H9 (cell line): ENCODE measurements around the gene SUN1. TPM values are rescaled to one million over a fixed set of nuclear protein-coding genes. Genes with fewer than 3 reads are reported as not detected.

ENCODE experiments used
- DNase-seq: peaks from one replicate; pipeline ENCODE4 v3.0.0-alpha.2; 2017
- H2AFZ ChIP-seq: one replicate; pipeline ENCODE4 v1.6.1; 2013; ENCODE audit warnings: mild to moderate bottlenecking, low read length, control low read depth, moderate library complexity
- H2AK5ac ChIP-seq: 2 replicates; pipeline ENCODE4 v1.6.1; 2013; ENCODE audit warnings: low read length, control low read depth, mixed read lengths; ENCODE audit not compliant: insufficient read length
- H2BK120ac ChIP-seq: one replicate; pipeline ENCODE4 v1.6.1; 2013; ENCODE audit warnings: low read depth, mild to moderate bottlenecking, low read length, control low read depth, inconsistent platforms; ENCODE audit not compliant: poor library complexity, severe bottlenecking
- H2BK12ac ChIP-seq: 2 replicates; pipeline ENCODE4 v1.6.1; 2013; ENCODE audit warnings: low read length, control low read depth, mixed read lengths, low read depth; ENCODE audit not compliant: insufficient read length
- H2BK15ac ChIP-seq: 2 replicates; pipeline ENCODE4 v1.6.1; 2013; ENCODE audit warnings: low read depth, low read length, control low read depth
- H2BK20ac ChIP-seq: one replicate; pipeline ENCODE4 v1.6.1; 2013; ENCODE audit warnings: low read depth, mild to moderate bottlenecking, low read length, control low read depth, inconsistent platforms; ENCODE audit not compliant: poor library complexity, severe bottlenecking
- H2BK5ac ChIP-seq: 2 replicates; pipeline ENCODE4 v1.6.1; 2013; ENCODE audit warnings: low read length, control low read depth, mixed read lengths; ENCODE audit not compliant: insufficient read length
- H3K14ac ChIP-seq: 2 replicates; pipeline ENCODE4 v1.6.1; 2013; ENCODE audit warnings: low read length, control low read depth; ENCODE audit not compliant: insufficient read depth
- H3K18ac ChIP-seq: 2 replicates; pipeline ENCODE4 v1.6.1; 2013; ENCODE audit warnings: low read depth, mild to moderate bottlenecking, mixed read lengths, low read length, control low read depth; ENCODE audit not compliant: insufficient read length
- H3K23ac ChIP-seq: 2 replicates; pipeline ENCODE4 v1.6.1; 2013; ENCODE audit warnings: low read length, control low read depth, mixed read lengths, low read depth; ENCODE audit not compliant: insufficient read length
- H3K23me2 ChIP-seq: 2 replicates; pipeline ENCODE4 v1.6.1; 2013; ENCODE audit warnings: low read depth, mild to moderate bottlenecking, mixed read lengths, low read length, control low read depth; ENCODE audit not compliant: insufficient read length, poor library complexity, severe bottlenecking
- H3K27ac ChIP-seq: 2 replicates; pipeline ENCODE4 v1.5.1; 2013; ENCODE audit warnings: low read length, control low read depth, mixed read lengths, low read depth; ENCODE audit not compliant: insufficient read length
- H3K27me3 ChIP-seq: 2 replicates; pipeline ENCODE4 v1.6.1; 2013; ENCODE audit warnings: low read length, control low read depth, inconsistent platforms; ENCODE audit not compliant: insufficient read depth
- H3K4ac ChIP-seq: 2 replicates; pipeline ENCODE4 v1.6.1; 2013; ENCODE audit warnings: low read depth, mild to moderate bottlenecking, control low read depth, inconsistent platforms, low read length, moderate library complexity
- H3K4me1 ChIP-seq: 2 replicates; pipeline ENCODE4 v1.6.1; 2013; ENCODE audit warnings: low read length, control low read depth, inconsistent platforms; ENCODE audit not compliant: insufficient read depth
- H3K4me2 ChIP-seq: 2 replicates; pipeline ENCODE4 v1.6.1; 2013; ENCODE audit warnings: low read length, control low read depth, mixed read lengths; ENCODE audit not compliant: insufficient read length, insufficient read depth
- H3K56ac ChIP-seq: 2 replicates; pipeline ENCODE4 v1.6.1; 2013; ENCODE audit warnings: low read depth, mild to moderate bottlenecking, mixed read lengths, low read length, control low read depth; ENCODE audit not compliant: insufficient read length
- H3K79me1 ChIP-seq: 2 replicates; pipeline ENCODE4 v1.6.1; 2013; ENCODE audit warnings: low read depth, mild to moderate bottlenecking, moderate library complexity, low read length, control low read depth, inconsistent platforms; ENCODE audit not compliant: insufficient read depth, poor library complexity, severe bottlenecking
- H3K79me2 ChIP-seq: 2 replicates; pipeline ENCODE4 v1.6.1; 2013; ENCODE audit warnings: low read length, control low read depth, inconsistent platforms; ENCODE audit not compliant: insufficient read depth
- H3K9ac ChIP-seq: 2 replicates; pipeline ENCODE4 v1.6.1; 2013; ENCODE audit warnings: low read length, control low read depth, mixed read lengths; ENCODE audit not compliant: insufficient read length; ENCODE audit errors: extremely low read depth
- H3K9me3 ChIP-seq: one replicate; pipeline ENCODE4 v1.6.1; 2013; ENCODE audit warnings: low read depth, low read length, inconsistent platforms; ENCODE audit not compliant: control insufficient read depth
- H3T11ph ChIP-seq: one replicate; pipeline ENCODE4 v1.6.1; 2013; ENCODE audit warnings: mild to moderate bottlenecking, low read length, control low read depth, inconsistent platforms
- H4K20me1 ChIP-seq: one replicate; pipeline ENCODE4 v1.6.1; 2013; ENCODE audit not compliant: control insufficient read depth, insufficient read length, insufficient read depth
- H4K5ac ChIP-seq: 2 replicates; pipeline ENCODE4 v1.6.1; 2013; ENCODE audit warnings: low read depth, mild to moderate bottlenecking, mixed read lengths, low read length, control low read depth; ENCODE audit not compliant: insufficient read length
- H4K8ac ChIP-seq: replicated peaks from 2 replicates; pipeline ENCODE4 v1.6.1; 2013; ENCODE audit warnings: low read length, control low read depth, mixed read lengths, low read depth; ENCODE audit not compliant: insufficient read length
- H4K91ac ChIP-seq: 2 replicates; pipeline ENCODE4 v1.6.1; 2013; ENCODE audit warnings: low read depth, mild to moderate bottlenecking, moderate library complexity, mixed read lengths, low read length, control low read depth; ENCODE audit not compliant: insufficient read length
- H3K27ac Mint-ChIP-seq, 3 experiments: 2 replicates in 2 of 3; 3 replicates in 1 of 3; pipeline ENCODE4 v1.8.0; 2020 to 2021; ENCODE audit warnings: mixed read lengths in 3 of 3, mild to moderate bottlenecking in 1 of 3, moderate library complexity in 1 of 3
- H3K27me3 Mint-ChIP-seq: 2 replicates; pipeline ENCODE4 v1.8.0; 2021; ENCODE audit warnings: low read depth, mild to moderate bottlenecking, moderate library complexity, mixed read lengths
- H3K36me3 Mint-ChIP-seq, 3 experiments: 2 replicates in 2 of 3; 3 replicates in 1 of 3; pipeline ENCODE4 v1.8.0; 2020 to 2021; ENCODE audit warnings: low read depth in 3 of 3, mixed read lengths in 3 of 3; ENCODE audit not compliant: insufficient read depth in 1 of 3
- H3K4me1 Mint-ChIP-seq, 2 experiments: 2 replicates each; pipeline ENCODE4 v1.8.0; 2020; ENCODE audit warnings: mixed read lengths in 2 of 2
- H3K4me3 Mint-ChIP-seq, 2 experiments: 2 replicates in 1 of 2; 3 replicates in 1 of 2; pipeline ENCODE4 v1.8.0; 2020 to 2021; ENCODE audit warnings: mild to moderate bottlenecking in 2 of 2, mixed read lengths in 2 of 2, moderate library complexity in 1 of 2
- H3K9me3 Mint-ChIP-seq, 2 experiments: 2 replicates in 1 of 2; 3 replicates in 1 of 2; pipeline ENCODE4 v1.8.0; 2020; ENCODE audit warnings: mild to moderate bottlenecking in 2 of 2, mixed read lengths in 2 of 2, moderate library complexity in 1 of 2
- WGBS: extraction: QIAGEN DNeasy Blood & Tissue Kit; methylation state at CpG from one replicate; pipeline ENCODE4 v1.1.7; 2013; ENCODE audit warnings: missing lambda C conversion rate, low lambda C conversion rate, mixed read lengths; ENCODE audit not compliant: insufficient read length; ENCODE audit errors: extremely low coverage; 5-methylcytosine and 5-hydroxymethylcytosine counted together
- total RNA-seq: library from RNA; stranded (reverse); gene quantifications from 2 replicates; pipeline ENCODE4 v1.2.1, GENCODE V29; 2021
- TF ChIP-seq, protein P1 (sequence below): fragments of 200-600 bp; sonication (generic); conservative IDR thresholded peaks from 3 replicates; pipeline ENCODE4 v1.8.0; 2021; ENCODE audit warnings: antibody characterized with exemption, mild to moderate bottlenecking

The SUN1 gene
- total RNA-seq, 1 experiment from 2014 or later = 118 TPM

DNA sequence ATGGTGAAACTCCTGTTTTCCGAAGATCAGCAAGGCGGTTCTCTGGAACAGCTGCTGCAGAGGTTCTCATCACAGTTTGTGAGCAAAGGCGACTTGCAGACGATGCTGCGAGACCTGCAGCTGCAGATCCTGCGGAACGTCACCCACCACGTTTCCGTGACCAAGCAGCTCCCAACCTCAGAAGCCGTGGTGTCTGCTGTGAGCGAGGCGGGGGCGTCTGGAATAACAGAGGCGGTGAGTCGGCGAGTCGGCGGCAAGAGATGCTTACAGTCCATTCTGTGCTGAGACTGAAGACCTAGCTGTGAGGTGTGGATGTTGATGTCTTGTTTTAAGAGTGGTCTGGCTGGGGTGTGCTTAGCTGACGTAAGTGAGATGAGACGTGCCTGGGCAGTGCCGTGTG, 27.9 kb downstream of the SUN1 start:
- WGBS = no CpG with 5 or more reads among the region's 21 CpGs

More for the DNA sequence above, 27.9 kb downstream of the SUN1 start:
- Histone ChIP-seq H3K9ac (no peak overlapping the region), H3K23me2 (no peaks in the 10 kb centered on the region), H3K79me2 (no peaks in the 10 kb centered on the region), H3K18ac (no peak overlapping the region), H3K79me1 (no peaks in the 10 kb centered on the region), H4K8ac (no peak overlapping the region), H3K4ac (no peak overlapping the region), H2BK15ac (no peak overlapping the region), H3K4me1 (no peaks in the 10 kb centered on the region), H2BK120ac (no peak overlapping the region), H2BK20ac (no peak overlapping the region), H3K4me2 (no peak overlapping the region), H2AFZ (no peak overlapping the region), H2BK12ac (no peak overlapping the region), H3K9me3 (no peaks in the 10 kb centered on the region), H3K14ac (no peak overlapping the region), H3K27me3 (no peaks in the 10 kb centered on the region), H3K23ac (no peak overlapping the region), H4K91ac (no peak overlapping the region), H4K20me1 (no peaks in the 10 kb centered on the region), H2BK5ac (no peak overlapping the region), H2AK5ac (no peak overlapping the region), H4K5ac (no peak overlapping the region), H3K56ac (no peak overlapping the region), H3T11ph (no peak overlapping the region), H3K27ac (no peak overlapping the region)
- Mint-ChIP-seq H3K4me1 (no peaks in the 10 kb centered on the region), H3K9me3 (no peaks in the 10 kb centered on the region), H3K4me3 (no peak overlapping the region), H3K36me3 (peaks cover 61 to 91% (median 83%) of the 10 kb centered on the region in 3 experiments), H3K27ac (peak overlapping the region in 2 of 3 experiments; percentile 6 to 53; a peak in 2 of 7 replicates), H3K27me3 (no peaks in the 10 kb centered on the region)
- TF ChIP-seq, protein P1, sequence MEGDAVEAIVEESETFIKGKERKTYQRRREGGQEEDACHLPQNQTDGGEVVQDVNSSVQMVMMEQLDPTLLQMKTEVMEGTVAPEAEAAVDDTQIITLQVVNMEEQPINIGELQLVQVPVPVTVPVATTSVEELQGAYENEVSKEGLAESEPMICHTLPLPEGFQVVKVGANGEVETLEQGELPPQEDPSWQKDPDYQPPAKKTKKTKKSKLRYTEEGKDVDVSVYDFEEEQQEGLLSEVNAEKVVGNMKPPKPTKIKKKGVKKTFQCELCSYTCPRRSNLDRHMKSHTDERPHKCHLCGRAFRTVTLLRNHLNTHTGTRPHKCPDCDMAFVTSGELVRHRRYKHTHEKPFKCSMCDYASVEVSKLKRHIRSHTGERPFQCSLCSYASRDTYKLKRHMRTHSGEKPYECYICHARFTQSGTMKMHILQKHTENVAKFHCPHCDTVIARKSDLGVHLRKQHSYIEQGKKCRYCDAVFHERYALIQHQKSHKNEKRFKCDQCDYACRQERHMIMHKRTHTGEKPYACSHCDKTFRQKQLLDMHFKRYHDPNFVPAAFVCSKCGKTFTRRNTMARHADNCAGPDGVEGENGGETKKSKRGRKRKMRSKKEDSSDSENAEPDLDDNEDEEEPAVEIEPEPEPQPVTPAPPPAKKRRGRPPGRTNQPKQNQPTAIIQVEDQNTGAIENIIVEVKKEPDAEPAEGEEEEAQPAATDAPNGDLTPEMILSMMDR = no peak
- no peak for DNase-seq
